H1 (cell line): ENCODE data around the gene ENTREP3. TPM values are rescaled to one million over a fixed set of nuclear protein-coding genes. Genes with fewer than 3 reads are reported as not detected.
"Not testable (repeated sequence)": the region's sequence is repeated elsewhere in the genome, so short reads cannot be mapped to it uniquely, and the experiment has no call there.

Source experiments
- CTCF ChIA-PET: fragments of 300-600 bp; sonication (Branson Sonifier 250); formaldehyde crosslinking; loops from one replicate; lab custom pipeline; 2021; ENCODE audit not compliant: partially characterized antibody; lab: Charles Lee
- POLR2A ChIA-PET: fragments of 300-600 bp; sonication (Branson Sonifier 250); formaldehyde crosslinking; loops from one replicate; lab custom pipeline; 2021; ENCODE audit warnings: inconsistent platforms; ENCODE audit not compliant: partially characterized antibody; lab: Charles Lee
- DNase-seq, 2 experiments: peaks; one replicate each; pipeline versions ENCODE4 v3.0.0 to v3.0.0-alpha.2; 2010 to 2022; ENCODE audit warnings: low spot score in 2 of 2, low read depth in 1 of 2, mixed read lengths in 1 of 2
- FAIRE-seq: peaks from 2 replicates; lab custom pipeline; 2011; peaks lifted over from hg19 to GRCh38; lab: Jason Lieb, UNC
- H2AFZ ChIP-seq: 2 replicates; pipeline ENCODE4 v1.8.1; 2012; ENCODE audit warnings: low read length, inconsistent platforms
- H2AK5ac ChIP-seq: 2 replicates; pipeline ENCODE4 v1.6.1; 2013; ENCODE audit warnings: low read depth, low read length
- H2BK120ac ChIP-seq: replicated peaks from 2 replicates; pipeline ENCODE3; 2013; ENCODE audit warnings: low read depth, low read length, inconsistent platforms
- H2BK12ac ChIP-seq: 2 replicates; pipeline ENCODE4 v1.6.1; 2013; ENCODE audit warnings: low read depth, low read length
- H2BK15ac ChIP-seq: 2 replicates; pipeline ENCODE4 v1.6.1; 2013; ENCODE audit warnings: low read length
- H2BK20ac ChIP-seq: 2 replicates; pipeline ENCODE4 v1.6.1; 2013; ENCODE audit warnings: low read length
- H2BK5ac ChIP-seq: 2 replicates; pipeline ENCODE4 v1.6.1; 2013; ENCODE audit warnings: low read depth, low read length
- H3K14ac ChIP-seq: 2 replicates; pipeline ENCODE4 v1.6.1; 2013; ENCODE audit warnings: inconsistent platforms; ENCODE audit not compliant: insufficient read length
- H3K18ac ChIP-seq: 2 replicates; pipeline ENCODE4 v1.6.1; 2013; ENCODE audit warnings: low read length; ENCODE audit errors: extremely low read depth
- H3K23ac ChIP-seq: 2 replicates; pipeline ENCODE4 v1.6.1; 2013; ENCODE audit warnings: inconsistent platforms; ENCODE audit not compliant: insufficient read length
- H3K23me2 ChIP-seq: 2 replicates; pipeline ENCODE4 v1.6.1; 2013; ENCODE audit warnings: low read depth, low read length
- H3K27ac ChIP-seq: 2 replicates; pipeline ENCODE4 v1.6.1; 2011; ENCODE audit warnings: low read depth, low read length, inconsistent platforms
- H3K27me3 ChIP-seq, 4 experiments: replicated peaks in 1 of 4; 1 replicate in 1 of 4; 2 replicates in 3 of 4; pipeline versions ENCODE4 v1.6.1 to v1.8.1; 2011 to 2013; ENCODE audit warnings: low read length in 3 of 4, mild to moderate bottlenecking in 3 of 4, inconsistent platforms in 2 of 4, mixed read lengths in 2 of 4, moderate library complexity in 1 of 4; ENCODE audit not compliant: control insufficient read depth in 3 of 4, insufficient read depth in 3 of 4; ENCODE audit errors: extremely low read depth in 1 of 4
- H3K36me3 ChIP-seq, 4 experiments: 2 replicates each; pipeline versions ENCODE4 v1.6.1 to v1.8.1; 2011 to 2013; ENCODE audit warnings: mild to moderate bottlenecking in 4 of 4, low read length in 3 of 4, moderate library complexity in 2 of 4, control low read depth in 1 of 4, inconsistent platforms in 1 of 4; ENCODE audit not compliant: insufficient read depth in 4 of 4, control insufficient read depth in 2 of 4
- H3K4ac ChIP-seq: replicated peaks from 2 replicates; pipeline ENCODE3; 2013; ENCODE audit warnings: low read length, low read depth, mixed read lengths, inconsistent platforms; ENCODE audit not compliant: insufficient read length
- H3K4me1 ChIP-seq, 4 experiments: replicated peaks in 1 of 4; 1 replicate in 1 of 4; 2 replicates in 3 of 4; pipeline versions ENCODE4 v1.6.1 to v1.8.1; 2011 to 2013; ENCODE audit warnings: low read length in 3 of 4, inconsistent platforms in 2 of 4, mixed read lengths in 1 of 4; ENCODE audit not compliant: insufficient read depth in 4 of 4, control insufficient read depth in 3 of 4
- H3K4me2 ChIP-seq, 2 experiments: 2 replicates each; pipeline versions ENCODE4 v1.6.1 to v1.8.1; 2011 to 2013; ENCODE audit warnings: low read depth in 2 of 2, low read length in 2 of 2, control low read depth in 1 of 2, inconsistent platforms in 1 of 2, mild to moderate bottlenecking in 1 of 2; ENCODE audit not compliant: insufficient read depth in 1 of 2
- H3K4me3 ChIP-seq, 4 experiments: fragments of 200-600, 300-600 bp in 1 of 4; sonication (generic), shearing (Covaris generic), sonication (Bioruptor Twin) in 1 of 4; 2 replicates each; pipeline versions ENCODE4 v1.5.1 to v1.8.1; 2011 to 2016; ENCODE audit warnings: low read length in 4 of 4, low read depth in 3 of 4, control low read depth in 2 of 4, inconsistent platforms in 2 of 4, mild to moderate bottlenecking in 2 of 4, mixed read lengths in 1 of 4, moderate library complexity in 1 of 4; ENCODE audit not compliant: insufficient read depth in 2 of 4; ENCODE audit errors: extremely low read depth in 1 of 4
- H3K56ac ChIP-seq: replicated peaks from 2 replicates; pipeline ENCODE3; 2013; ENCODE audit warnings: low read depth, mild to moderate bottlenecking, mixed read lengths, low read length, inconsistent platforms; ENCODE audit not compliant: insufficient read length
- H3K79me1 ChIP-seq: 2 replicates; pipeline ENCODE4 v1.6.1; 2013; ENCODE audit warnings: low read depth, low read length, control low read depth
- H3K79me2 ChIP-seq, 2 experiments: 2 replicates each; pipeline versions ENCODE4 v1.6.1 to v1.8.1; 2012 to 2013; ENCODE audit warnings: low read length in 2 of 2, mild to moderate bottlenecking in 2 of 2, inconsistent platforms in 1 of 2; ENCODE audit not compliant: insufficient read depth in 2 of 2, control insufficient read depth in 1 of 2
- H3K9ac ChIP-seq, 4 experiments: replicated peaks in 1 of 4; 1 replicate in 1 of 4; 2 replicates in 3 of 4; pipeline versions ENCODE4 v1.6.1 to v1.8.1; 2011 to 2013; ENCODE audit warnings: low read depth in 3 of 4, low read length in 3 of 4, control low read depth in 2 of 4, mild to moderate bottlenecking in 2 of 4, moderate library complexity in 2 of 4, inconsistent platforms in 1 of 4; ENCODE audit errors: extremely low read depth in 1 of 4
- H3K9me3 ChIP-seq, 2 experiments: 2 replicates each; pipeline versions ENCODE4 v1.6.1 to v1.8.1; 2012 to 2013; ENCODE audit warnings: mild to moderate bottlenecking in 2 of 2, moderate library complexity in 2 of 2, control low read depth in 1 of 2, inconsistent platforms in 1 of 2, low read depth in 1 of 2, low read length in 1 of 2, mixed read lengths in 1 of 2; ENCODE audit not compliant: insufficient read depth in 2 of 2
- H4K20me1 ChIP-seq, 2 experiments: replicated peaks in 1 of 2; 2 replicates each; pipeline versions ENCODE3 to v1.8.1; 2011 to 2013; ENCODE audit warnings: inconsistent platforms in 2 of 2, low read length in 2 of 2, mild to moderate bottlenecking in 1 of 2; ENCODE audit not compliant: insufficient read depth in 2 of 2, control insufficient read depth in 1 of 2
- H4K5ac ChIP-seq: 2 replicates; pipeline ENCODE4 v1.6.1; 2013; ENCODE audit warnings: low read length, low read depth, mixed read lengths, inconsistent platforms; ENCODE audit not compliant: insufficient read length
- H4K8ac ChIP-seq: 2 replicates; pipeline ENCODE4 v1.8.0; 2013; ENCODE audit warnings: mild to moderate bottlenecking, moderate library complexity, low read length, inconsistent platforms; ENCODE audit not compliant: insufficient read depth; ENCODE audit errors: extremely low read depth
- H4K91ac ChIP-seq: replicated peaks from 2 replicates; pipeline ENCODE3; 2013; ENCODE audit warnings: low read length, mixed read lengths, inconsistent platforms; ENCODE audit not compliant: insufficient read length
- WGBS, 2 experiments: shearing (Covaris generic) in 1 of 2; methylation state at CpG; one replicate each; pipeline versions ENCODE4 v1.1.6 to v1.1.7; 2013 to 2015; ENCODE audit warnings: low lambda C conversion rate in 2 of 2, mixed read lengths in 2 of 2, inconsistent platforms in 1 of 2, low coverage in 1 of 2, missing lambda C conversion rate in 1 of 2; ENCODE audit not compliant: insufficient replicate concordance in 2 of 2, insufficient coverage in 1 of 2, insufficient read length in 1 of 2; ENCODE audit errors: extremely low coverage in 1 of 2, missing lambda C conversion rate in 1 of 2; 5-methylcytosine and 5-hydroxymethylcytosine counted together
- polyA plus RNA-seq, 7 experiments: library from polyadenylated mRNA; depleted of rRNA in 3 of 7; stranded (reverse) in 5 of 7; unstranded in 2 of 7; fragments of >200 nt in 5 of 7; fragments of 200-250 nt in 2 of 7; gene quantifications; 1 replicate in 5 of 7; 2 replicates in 1 of 7; 4 replicates in 1 of 7; pipeline versions ENCODE4 v1.2.1 to v1.2.3, GENCODE V29; 2011 to 2013; ENCODE audit warnings: missing spikeins in 2 of 7, mixed read lengths in 2 of 7
- total RNA-seq: library from RNA; stranded (reverse); fragmentation: NEBNext Ultra II Directional; extraction: Animal tissue kit (Norgen Biotek cat#: 25700); gene quantifications from 2 replicates; pipeline ENCODE4 v1.2.1, GENCODE V29; 2021

Gene ENTREP3
- total and polyA plus RNA-seq, 2 of the 8 experiments (the other 6 are each of a cell fraction or from before 2014, with no cell fraction given) = 22.8 to 52.2 TPM

DNA sequence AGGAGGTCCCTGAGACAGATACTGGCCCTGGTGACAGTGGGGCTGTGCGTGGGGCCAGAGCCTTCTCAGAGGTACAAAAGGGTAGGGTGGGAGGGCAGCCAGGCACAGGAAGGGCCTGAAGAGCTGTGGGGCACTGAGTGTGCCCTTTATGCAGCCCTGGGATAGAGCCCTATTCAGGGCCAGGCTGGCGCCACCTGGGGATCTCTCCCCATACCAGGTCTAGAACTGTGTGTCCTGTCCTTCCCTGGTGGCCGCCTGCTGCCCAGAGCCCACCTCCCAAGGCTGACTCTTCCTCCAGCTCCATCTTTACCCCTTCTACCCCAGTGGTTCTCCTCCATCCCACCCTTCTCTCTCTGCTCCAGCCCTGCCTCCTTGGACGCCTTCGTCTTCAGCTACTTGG lies 21.8 kb downstream of the ENTREP3 start:
- H3K14ac ChIP-seq, H3K4me1 ChIP-seq, H2BK12ac ChIP-seq, H4K8ac ChIP-seq, H3K27ac ChIP-seq, H3K56ac ChIP-seq, H4K5ac ChIP-seq, H3K18ac ChIP-seq, H3K9ac ChIP-seq, H2AK5ac ChIP-seq, H2BK5ac ChIP-seq, CTCF ChIA-PET, H3K36me3 ChIP-seq, H3K23me2 ChIP-seq, POLR2A ChIA-PET, H3K79me2 ChIP-seq, FAIRE-seq, H3K4me3 ChIP-seq, H2BK20ac ChIP-seq, H3K23ac ChIP-seq, H3K27me3 ChIP-seq, H2AFZ ChIP-seq, H3K9me3 ChIP-seq, H2BK15ac ChIP-seq, H2BK120ac ChIP-seq, H4K91ac ChIP-seq, H4K20me1 ChIP-seq, DNase-seq, H3K79me1 ChIP-seq, H3K4me2 ChIP-seq, H3K4ac ChIP-seq: not testable (repeated sequence)
- WGBS, 2 experiments = 83% methylated on average over 1 of the region's 5 CpGs; no CpG with 5 or more reads in 1 of the 2 experiments
